Lower lobe of right lung (tissue), 2 donors: ENCODE data around the gene CCL7. TPM values are rescaled to one million over a fixed set of nuclear protein-coding genes. Genes with fewer than 3 reads are reported as not detected.

Experiments
- ATAC-seq, 2 donors: fragments of 200-7000 bp; cut with Tn5 transposase; one replicate each; pipeline ENCODE4 v1.9.1; 2020 to 2022; ENCODE audit warnings: mild to moderate bottlenecking in 2 of 2, moderate library complexity in 2 of 2
- DNase-seq: peaks from one replicate; pipeline ENCODE4 v3.0.0-alpha.2; 2020
- H3K27ac ChIP-seq: fragments of 200-600 bp; one replicate; pipeline ENCODE4 v1.8.0; 2022
- H3K27me3 ChIP-seq: fragments of 200-600 bp; one replicate; pipeline ENCODE4 v1.8.0; 2022; ENCODE audit warnings: low read depth
- H3K36me3 ChIP-seq: fragments of 200-600 bp; one replicate; pipeline ENCODE4 v1.8.0; 2022; ENCODE audit warnings: mild to moderate bottlenecking
- H3K4me1 ChIP-seq: fragments of 200-600 bp; one replicate; pipeline ENCODE4 v1.8.0; 2022
- H3K4me3 ChIP-seq: fragments of 200-600 bp; one replicate; pipeline ENCODE4 v1.8.0; 2022; ENCODE audit warnings: mild to moderate bottlenecking
- H3K9me3 ChIP-seq: fragments of 200-600 bp; one replicate; pipeline ENCODE4 v1.8.0; 2022
- CTCF ChIP-seq: fragments of 200-600 bp; IDR thresholded peaks from one replicate; pipeline ENCODE4 v1.8.0; 2022; ENCODE audit warnings: antibody characterized with exemption, mild to moderate bottlenecking
- intact Hi-C: fragments of 100-400 bp; cut with DNase I; formaldehyde crosslinking; loops from one replicate; pipeline ENCODE4 v1.11.0; 2022
- total RNA-seq: library from RNA; stranded (reverse); fragmentation: NEBNext Ultra II Directional; extraction: Animal tissue kit (Norgen Biotek cat#: 25700); gene quantifications from one replicate; pipeline ENCODE4 v1.2.1, GENCODE V29; 2021
- donor health status: DM: no; HTN: yes; CAD: no; lungs with severe emphysema.

Gene CCL7
- total RNA-seq, 1 donor from 2014 or later = not detected

GRCh38 chr17:34234616-34235015 is 35.4 kb upstream of the CCL7 start:
- peak overlapping the region; percentile 51 for H3K27ac ChIP-seq
- no peaks in the 10 kb centered on the region for H3K9me3 ChIP-seq
- no peaks in the 10 kb centered on the region for H3K27me3 ChIP-seq
- peaks cover 58% of the 10 kb centered on the region for H3K4me1 ChIP-seq
- ATAC-seq = no peak
- no peak for TF ChIP-seq CTCF
- H3K36me3 ChIP-seq = no peaks in the 10 kb centered on the region
- DNase-seq = no peak
- H3K4me3 ChIP-seq = no peak overlapping the region
- intact Hi-C loops = no loop called here

- Histone ChIP-seq H3K27ac (peak overlapping the region; percentile 51), H3K9me3 (no peaks in the 10 kb centered on the region), H3K27me3 (no peaks in the 10 kb centered on the region), H3K4me3 (no peak overlapping the region), H3K4me1 (peaks cover 66% of the 10 kb centered on the region), H3K36me3 (no peaks in the 10 kb centered on the region)
- no peak for DNase-seq
- TF ChIP-seq CTCF = no peak
- peak; percentile 74 to 82 for ATAC-seq
- intact Hi-C loops = no loop called here
Measured at GRCh38 chr17:34235389-34236028, 34.5 kb upstream of the CCL7 start.

DNA sequence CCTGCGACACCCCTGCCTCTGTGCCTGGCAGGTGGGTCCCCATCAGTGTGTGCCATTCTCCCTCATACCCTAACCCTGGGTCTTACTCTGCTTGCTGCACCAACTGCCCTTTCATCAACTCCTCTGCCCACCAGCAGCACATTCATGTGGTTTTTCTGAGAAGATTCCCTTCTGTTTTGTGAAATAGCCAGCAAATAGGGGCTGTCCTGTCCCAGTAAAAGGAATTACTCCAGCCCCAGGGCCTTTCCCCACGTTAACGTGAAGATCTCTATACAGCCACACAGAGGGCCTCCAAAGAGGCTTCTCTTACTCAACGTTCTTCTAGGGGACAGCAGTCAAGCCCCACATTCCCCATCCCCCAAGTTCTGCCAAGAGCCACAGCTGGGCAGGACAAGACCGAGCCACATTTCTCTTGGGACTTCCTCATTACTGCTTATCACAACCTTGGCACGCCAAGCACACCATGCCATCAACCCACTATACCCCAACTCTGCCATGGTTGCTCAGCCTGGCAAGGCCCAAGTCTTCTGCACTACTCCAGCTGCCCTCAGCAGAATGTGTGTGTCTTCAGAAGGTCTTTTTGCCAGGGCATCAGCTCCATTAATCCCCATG is 33.6 kb upstream of the CCL7 start:
- H3K27ac ChIP-seq = peak overlapping the region; percentile 51
- H3K36me3 ChIP-seq = no peaks in the 10 kb centered on the region
- no peaks in the 10 kb centered on the region for H3K9me3 ChIP-seq
- no peak for TF ChIP-seq CTCF
- H3K4me1 ChIP-seq = peaks cover 75% of the 10 kb centered on the region
- no peak overlapping the region for H3K4me3 ChIP-seq
- intact Hi-C loops = no loop called here
- ATAC-seq (no peak), DNase-seq (no peak)
- H3K27me3 ChIP-seq = no peaks in the 10 kb centered on the region

DNA sequence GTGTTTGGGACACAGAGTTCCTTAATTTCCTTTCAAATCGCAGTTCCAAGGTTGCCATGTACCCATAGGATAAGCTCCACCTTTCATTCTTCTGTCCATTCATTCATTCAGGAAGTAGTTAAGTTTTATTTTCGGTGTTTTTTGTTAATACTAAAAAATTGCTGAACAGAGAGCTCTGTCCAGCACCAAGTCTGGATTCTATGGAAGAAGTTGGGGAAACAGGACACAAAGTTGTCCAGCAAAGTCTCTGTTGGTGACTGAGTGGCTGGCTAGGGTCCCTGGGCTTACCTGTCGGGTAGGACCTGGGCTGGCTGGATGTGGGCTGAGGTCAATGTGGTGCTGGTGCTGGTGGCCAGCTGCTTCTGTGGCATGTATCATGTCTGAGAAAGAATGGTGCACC is 32.6 kb upstream of the CCL7 start:
- no peak overlapping the region for H3K4me3 ChIP-seq
- intact Hi-C loops = no loop called here
- H3K9me3 ChIP-seq = no peaks in the 10 kb centered on the region
- H3K36me3 ChIP-seq = no peaks in the 10 kb centered on the region
- H3K27ac ChIP-seq = no peak overlapping the region
- H3K4me1 ChIP-seq = peaks cover 86% of the 10 kb centered on the region
- TF ChIP-seq CTCF = no peak
- ATAC-seq (no peak), DNase-seq (no peak)
- no peaks in the 10 kb centered on the region for H3K27me3 ChIP-seq

DNA sequence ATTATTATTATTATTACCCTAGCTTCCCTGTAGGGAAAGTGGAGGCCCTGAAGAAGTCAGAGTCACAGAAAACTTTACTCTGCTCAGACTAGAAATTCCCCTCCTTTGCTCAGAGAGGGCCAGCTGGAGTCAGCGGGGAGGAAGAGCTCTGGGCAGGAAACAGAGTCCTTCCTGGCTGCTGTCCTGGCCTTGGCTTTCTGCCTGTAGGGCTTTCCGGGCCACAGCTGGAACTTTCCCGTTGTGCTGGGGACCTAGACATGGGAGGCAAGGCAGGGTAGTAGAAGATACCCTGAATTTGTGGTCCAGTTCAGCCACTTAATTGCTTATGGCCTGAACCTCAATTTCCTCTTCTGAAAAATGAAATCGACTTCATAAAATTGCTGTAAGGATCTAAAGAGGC is 29.0 kb upstream of the CCL7 start:
- peak; percentile 27 to 60 for ATAC-seq
- TF ChIP-seq CTCF = no peak
- DNase-seq = no peak
- Histone ChIP-seq H3K36me3 (no peaks in the 10 kb centered on the region), H3K27me3 (no peaks in the 10 kb centered on the region), H3K9me3 (no peaks in the 10 kb centered on the region), H3K27ac (peak overlapping the region; percentile 43), H3K4me3 (no peak overlapping the region), H3K4me1 (peaks cover 92% of the 10 kb centered on the region)
- intact Hi-C loops = no loop called here
